ENCODE measurements around the gene PRKCE. TPM values are rescaled to one million over a fixed set of nuclear protein-coding genes. Genes with fewer than 3 reads are reported as not detected.

The PRKCE gene
- polyA plus RNA-seq, 3 donors = 1.3 to 7.7 (median 2.3) TPM

DNA sequence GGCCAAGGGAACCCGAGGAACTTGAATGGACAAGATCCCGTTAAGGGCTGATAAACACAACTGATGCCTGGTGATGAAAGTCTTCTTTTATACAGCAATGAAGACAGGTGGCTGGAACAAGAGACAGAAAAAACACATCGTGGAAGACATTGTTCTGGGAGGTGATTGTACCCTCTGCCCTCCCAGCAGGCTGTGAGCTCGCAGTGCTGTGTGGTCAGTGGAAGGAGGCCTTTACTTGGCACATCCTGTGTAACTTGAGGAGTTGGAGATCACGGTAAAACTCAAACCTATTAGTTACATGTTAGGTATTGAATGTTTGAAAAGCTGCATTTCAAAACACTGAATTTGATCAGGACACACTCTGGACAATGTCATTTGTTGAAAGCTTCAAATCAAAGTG, 395.8 kb downstream of the PRKCE start:
- peaks cover 24% of the 10 kb centered on the region in 2 donors for H3K36me3 Mint-ChIP-seq
- Histone ChIP-seq H3K79me2 (ENCODE audit: insufficient read depth, low read length) (no peaks in the 10 kb centered on the region), H3K9me3 (replicated peaks in 1 of 2; ENCODE audit: control insufficient read depth in 1 of 2, insufficient read depth in 1 of 2, low read length in 2 of 2) (no peaks in the 10 kb centered on the region), H3K36me3 (replicated peaks in 1 of 2; ENCODE audit: control insufficient read depth in 1 of 2, insufficient read depth in 2 of 2, low read length in 2 of 2) (no peaks in the 10 kb centered on the region), H3K27ac (ENCODE audit: low read depth in 1 of 2, low read length in 2 of 2) (no peak overlapping the region), H3K4me2 (replicated peaks; ENCODE audit: extremely low read depth, low read length, poor library complexity, severe bottlenecking) (no peak overlapping the region), H3K4me3 (replicated peaks in 1 of 3; ENCODE audit: low read depth in 2 of 3, low read length in 3 of 3) (no peak overlapping the region), H3K4me1 (ENCODE audit: control insufficient read depth in 1 of 2, insufficient read depth in 2 of 2, low read length in 2 of 2) (no peaks in the 10 kb centered on the region), H3K9ac (ENCODE audit: insufficient read depth, low read length, poor library complexity, severe bottlenecking) (no peak overlapping the region), H2AFZ (ENCODE audit: insufficient read depth, low read depth, low read length, poor library complexity, severe bottlenecking) (no peak overlapping the region), H4K20me1 (ENCODE audit: insufficient read depth, low read length) (no peaks in the 10 kb centered on the region), H3K27me3 (ENCODE audit: control insufficient read depth in 2 of 2, insufficient read depth in 2 of 2, low read length in 2 of 2) (no peaks in the 10 kb centered on the region)
- H3K27ac Mint-ChIP-seq = no peak overlapping the region
- TF ChIP-seq, protein P1, sequence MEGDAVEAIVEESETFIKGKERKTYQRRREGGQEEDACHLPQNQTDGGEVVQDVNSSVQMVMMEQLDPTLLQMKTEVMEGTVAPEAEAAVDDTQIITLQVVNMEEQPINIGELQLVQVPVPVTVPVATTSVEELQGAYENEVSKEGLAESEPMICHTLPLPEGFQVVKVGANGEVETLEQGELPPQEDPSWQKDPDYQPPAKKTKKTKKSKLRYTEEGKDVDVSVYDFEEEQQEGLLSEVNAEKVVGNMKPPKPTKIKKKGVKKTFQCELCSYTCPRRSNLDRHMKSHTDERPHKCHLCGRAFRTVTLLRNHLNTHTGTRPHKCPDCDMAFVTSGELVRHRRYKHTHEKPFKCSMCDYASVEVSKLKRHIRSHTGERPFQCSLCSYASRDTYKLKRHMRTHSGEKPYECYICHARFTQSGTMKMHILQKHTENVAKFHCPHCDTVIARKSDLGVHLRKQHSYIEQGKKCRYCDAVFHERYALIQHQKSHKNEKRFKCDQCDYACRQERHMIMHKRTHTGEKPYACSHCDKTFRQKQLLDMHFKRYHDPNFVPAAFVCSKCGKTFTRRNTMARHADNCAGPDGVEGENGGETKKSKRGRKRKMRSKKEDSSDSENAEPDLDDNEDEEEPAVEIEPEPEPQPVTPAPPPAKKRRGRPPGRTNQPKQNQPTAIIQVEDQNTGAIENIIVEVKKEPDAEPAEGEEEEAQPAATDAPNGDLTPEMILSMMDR (IDR thresholded peaks at IDR 0.05) = no peak
- intact Hi-C loops (cut with micrococcal nuclease) = no loop called here
- H3K4me3 Mint-ChIP-seq = no peak overlapping the region
- DNase-seq = no peak
- peaks cover 0 to 4% (median 0%) of the 10 kb centered on the region in 7 donors for H3K9me3 Mint-ChIP-seq
- WGBS (ENCODE audit: insufficient coverage) = 100% methylated on average over 2 of the region's 5 CpGs
- H3K27me3 Mint-ChIP-seq (ENCODE audit: low read depth in 3 of 3) = peaks cover 0 to 1% (median 0%) of the 10 kb centered on the region in 3 donors
- H3K4me1 Mint-ChIP-seq = no peaks in the 10 kb centered on the region

DNA sequence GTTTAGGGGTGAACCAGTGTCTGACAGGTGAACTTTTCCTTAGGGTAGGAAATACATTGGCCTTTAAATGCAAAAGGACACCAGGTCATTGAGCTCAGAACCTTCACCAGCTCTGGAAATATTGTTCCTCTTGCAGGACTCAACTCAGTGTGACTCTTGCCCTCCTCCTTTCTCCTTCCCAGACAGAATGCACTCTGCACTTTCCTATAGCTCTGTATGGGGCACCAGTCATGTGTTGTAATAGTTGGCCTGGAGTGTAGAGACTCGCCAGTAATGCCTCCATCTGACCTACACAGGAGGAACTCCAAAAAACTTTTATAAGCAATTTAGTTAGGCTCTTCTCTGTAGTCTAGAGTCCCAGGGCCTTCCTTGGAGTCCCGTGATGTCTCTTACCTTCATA, 397.2 kb downstream of the PRKCE start:
- Histone ChIP-seq H3K27ac (ENCODE audit: low read depth in 1 of 2, low read length in 2 of 2) (no peak overlapping the region), H3K4me1 (ENCODE audit: control insufficient read depth in 1 of 2, insufficient read depth in 2 of 2, low read length in 2 of 2) (peaks cover 3 to 7% of the 10 kb centered on the region in 2 donors), H3K27me3 (ENCODE audit: control insufficient read depth in 2 of 2, insufficient read depth in 2 of 2, low read length in 2 of 2) (no peaks in the 10 kb centered on the region), H3K79me2 (ENCODE audit: insufficient read depth, low read length) (no peaks in the 10 kb centered on the region), H3K9me3 (replicated peaks in 1 of 2; ENCODE audit: control insufficient read depth in 1 of 2, insufficient read depth in 1 of 2, low read length in 2 of 2) (no peaks in the 10 kb centered on the region), H3K36me3 (replicated peaks in 1 of 2; ENCODE audit: control insufficient read depth in 1 of 2, insufficient read depth in 2 of 2, low read length in 2 of 2) (no peaks in the 10 kb centered on the region), H2AFZ (ENCODE audit: insufficient read depth, low read depth, low read length, poor library complexity, severe bottlenecking) (no peak overlapping the region), H3K9ac (ENCODE audit: insufficient read depth, low read length, poor library complexity, severe bottlenecking) (no peak overlapping the region), H4K20me1 (ENCODE audit: insufficient read depth, low read length) (no peaks in the 10 kb centered on the region), H3K4me3 (replicated peaks in 1 of 3; ENCODE audit: low read depth in 2 of 3, low read length in 3 of 3) (no peak overlapping the region), H3K4me2 (replicated peaks; ENCODE audit: extremely low read depth, low read length, poor library complexity, severe bottlenecking) (no peak overlapping the region)
- Mint-ChIP-seq H3K4me1 (peaks cover 8% of the 10 kb centered on the region), H3K27me3 (ENCODE audit: low read depth in 3 of 3) (peaks cover 0 to 1% (median 0%) of the 10 kb centered on the region in 3 donors), H3K4me3 (no peak overlapping the region), H3K9me3 (peaks cover 0 to 10% (median 6%) of the 10 kb centered on the region in 7 donors), H3K36me3 (peaks cover 27% of the 10 kb centered on the region in 2 donors), H3K27ac (no peak overlapping the region)
- TF ChIP-seq, protein P1 (IDR thresholded peaks at IDR 0.05) = no peak
- intact Hi-C loops (cut with micrococcal nuclease) = no loop called here
- 100% methylated on average over 1 of the region's 2 CpGs for WGBS (ENCODE audit: insufficient coverage)
- DNase-seq = no peak
